ENCODE data around the gene DPP6.

Gene DPP6

DNA sequence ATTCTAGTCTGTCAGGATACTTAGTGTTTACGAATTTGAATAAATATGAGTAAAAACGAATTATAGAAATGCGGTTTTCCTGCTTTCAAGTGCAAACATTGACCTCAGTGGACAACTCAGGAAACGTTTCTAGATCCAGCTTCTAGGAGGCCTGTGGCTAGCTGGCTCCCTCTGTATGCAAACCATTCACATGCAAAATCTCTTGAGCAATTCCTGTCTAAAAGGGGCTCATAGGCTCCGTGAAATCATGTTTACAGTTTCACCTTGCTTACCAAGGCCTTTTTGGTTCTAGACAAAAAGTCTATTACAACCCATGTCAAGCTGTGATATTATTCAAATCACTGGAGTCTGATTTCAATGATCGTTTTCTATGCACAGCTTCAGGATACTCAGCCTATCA lies 364.5 kb downstream of the DPP6 start:
- DNase-seq, result no peak

DNA sequence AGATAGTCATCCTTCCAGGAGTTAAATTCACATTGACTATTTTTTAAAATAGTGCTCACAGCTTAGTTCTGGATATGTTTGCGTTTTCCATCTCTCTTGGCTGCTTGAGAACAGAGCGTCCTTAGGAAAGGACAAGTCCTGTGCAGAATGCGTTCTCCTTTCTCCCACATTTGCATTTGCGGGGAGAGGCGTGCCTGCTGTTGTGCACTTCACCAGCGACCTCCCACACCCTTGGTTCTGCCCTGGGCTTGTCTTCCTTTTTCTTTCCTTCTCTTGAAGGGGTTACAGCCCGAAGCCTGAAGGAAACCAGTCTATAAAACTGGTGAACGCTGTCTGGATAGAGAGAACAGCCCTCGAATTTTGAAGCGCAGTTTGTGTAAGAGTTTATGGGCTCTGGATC lies 367.1 kb downstream of the DPP6 start:
- no peak for DNase-seq

- DNase-seq, result no peak
Observed at GRCh38 chr7:154423231-154423630, 371.0 kb downstream of the DPP6 start.

DNA sequence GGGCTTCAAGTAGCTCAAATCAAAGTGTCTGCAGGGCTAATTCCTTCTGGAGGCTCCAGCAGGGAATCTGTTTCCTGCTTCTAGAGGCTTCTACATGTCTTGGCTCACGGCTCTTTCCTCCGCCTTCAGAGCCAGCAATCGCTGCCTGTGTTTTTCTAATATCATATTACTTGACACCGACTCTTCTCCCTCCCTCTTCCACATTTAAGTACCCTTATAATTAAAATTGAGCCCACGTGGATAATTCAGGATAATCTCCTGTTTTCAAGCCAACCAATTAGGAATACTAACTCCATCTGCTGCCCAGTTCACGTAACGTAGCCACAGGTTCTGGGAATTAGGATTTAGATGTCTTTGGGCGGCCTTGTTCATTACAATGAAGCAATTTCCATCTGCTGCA lies 372.2 kb downstream of the DPP6 start:
- no peak for DNase-seq

DNA sequence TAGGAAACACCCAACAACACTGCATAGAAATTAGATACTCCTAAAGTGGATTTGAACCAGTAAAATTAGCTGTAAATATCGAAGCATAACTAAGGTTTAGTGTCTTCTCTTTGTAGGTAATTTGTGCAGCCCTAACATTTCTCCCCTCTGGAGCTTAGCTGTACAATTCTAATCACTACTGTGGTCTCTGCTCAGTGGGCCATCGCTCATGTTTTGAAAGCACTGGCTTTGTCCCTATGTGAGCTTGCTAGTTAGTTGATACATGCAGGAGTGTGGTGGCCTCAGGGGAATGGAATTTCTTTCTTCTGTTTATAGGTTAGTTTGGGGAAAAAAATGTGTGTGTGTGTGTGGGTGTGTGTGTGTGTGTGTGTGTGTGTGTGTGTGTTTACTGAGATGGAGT lies 373.1 kb downstream of the DPP6 start:
- no peak for DNase-seq

- DNase-seq, result no peak
Observed at GRCh38 chr7:154426778-154427177, 374.6 kb downstream of the DPP6 start.

- no peak for DNase-seq
Observed at GRCh38 chr7:154427533-154427932, 375.3 kb downstream of the DPP6 start.

DNA sequence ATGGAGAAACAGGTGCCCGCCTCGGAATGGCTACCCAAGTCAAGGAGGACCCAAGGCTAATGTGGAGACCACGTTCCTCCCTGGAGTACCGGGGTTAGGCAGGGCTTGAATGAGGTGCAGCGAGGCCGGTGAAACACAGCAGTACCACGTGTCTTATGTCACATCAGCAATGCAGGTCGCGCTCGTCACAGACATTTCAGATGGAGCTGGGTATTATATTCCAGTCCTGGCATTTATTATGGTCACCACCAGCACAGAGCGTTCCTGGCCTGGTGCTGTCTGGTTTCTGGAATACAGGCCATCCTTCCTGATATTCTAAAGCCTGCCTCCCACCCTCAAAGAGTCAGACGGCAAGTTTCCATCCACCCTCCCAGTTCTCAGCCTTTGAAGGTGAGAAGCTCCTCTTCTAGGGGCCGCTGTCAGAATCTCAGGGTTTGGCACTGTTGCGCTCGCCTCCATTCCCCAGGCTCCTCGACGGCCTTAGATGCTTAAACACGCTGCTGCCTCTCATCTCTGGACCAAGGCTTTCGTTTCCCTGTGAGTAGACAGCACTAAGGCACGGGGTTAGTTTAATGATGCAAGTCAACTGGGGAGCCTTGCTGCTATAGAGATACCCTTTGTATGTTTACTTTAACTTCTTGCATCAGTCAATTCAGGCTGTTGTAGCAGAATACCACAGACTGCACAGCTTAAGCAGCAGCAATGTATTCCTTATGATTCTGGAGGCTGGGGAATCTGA lies 377.6 kb downstream of the DPP6 start:
- DNase-seq, result no peak

DNA sequence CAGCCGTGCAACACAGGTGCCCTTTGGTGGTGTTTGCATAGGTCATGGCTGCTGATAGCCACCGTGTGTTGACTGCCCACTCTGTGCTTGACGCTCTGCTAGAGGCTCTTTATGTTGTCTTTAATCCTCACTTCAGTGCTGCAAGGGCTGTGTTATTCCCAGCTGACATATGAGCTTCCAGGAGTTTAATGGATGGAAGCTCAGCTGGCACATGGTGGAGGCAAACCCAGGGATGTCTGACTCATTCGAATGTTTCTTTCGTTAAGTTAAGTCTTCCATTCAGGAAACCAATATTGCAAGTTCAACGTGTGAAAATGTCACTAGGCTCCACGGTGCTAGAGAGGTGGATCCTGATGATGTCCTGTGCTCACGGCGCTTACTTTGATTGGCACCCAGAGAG lies 378.4 kb downstream of the DPP6 start:
- DNase-seq, result no peak

- no peak for DNase-seq
Observed at GRCh38 chr7:154431045-154431444, 378.8 kb downstream of the DPP6 start.

- DNase-seq, result no peak
Observed at GRCh38 chr7:154433632-154434598, 381.7 kb downstream of the DPP6 start.

- no peak for DNase-seq
Observed at GRCh38 chr7:154436560-154436959, 384.4 kb downstream of the DPP6 start.

- DNase-seq, result no peak
Observed at GRCh38 chr7:154437234-154437633, 385.0 kb downstream of the DPP6 start.

GRCh38 chr7:154438571-154439367 lies 386.6 kb downstream of the DPP6 start:
- DNase-seq, result no peak

DNA sequence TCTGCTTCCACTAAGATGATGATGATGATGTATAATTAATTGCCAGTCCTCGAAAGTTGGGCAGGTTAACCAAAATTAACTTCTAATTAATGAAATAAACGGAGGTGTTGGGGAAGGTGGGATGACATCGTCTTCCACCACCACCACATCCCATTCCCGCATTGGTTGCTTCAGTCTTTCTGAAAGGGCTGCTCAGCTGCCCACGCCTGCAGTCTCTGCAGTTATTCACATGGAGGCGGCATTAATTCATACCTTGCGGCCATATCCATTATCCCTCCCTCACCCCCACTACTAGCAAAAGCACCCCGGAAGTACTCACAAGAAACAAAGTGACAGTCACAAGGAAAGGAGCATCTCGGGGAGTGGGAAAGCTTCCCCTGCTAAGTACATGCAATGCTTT lies 387.9 kb downstream of the DPP6 start:
- DNase-seq, result no peak

DNA sequence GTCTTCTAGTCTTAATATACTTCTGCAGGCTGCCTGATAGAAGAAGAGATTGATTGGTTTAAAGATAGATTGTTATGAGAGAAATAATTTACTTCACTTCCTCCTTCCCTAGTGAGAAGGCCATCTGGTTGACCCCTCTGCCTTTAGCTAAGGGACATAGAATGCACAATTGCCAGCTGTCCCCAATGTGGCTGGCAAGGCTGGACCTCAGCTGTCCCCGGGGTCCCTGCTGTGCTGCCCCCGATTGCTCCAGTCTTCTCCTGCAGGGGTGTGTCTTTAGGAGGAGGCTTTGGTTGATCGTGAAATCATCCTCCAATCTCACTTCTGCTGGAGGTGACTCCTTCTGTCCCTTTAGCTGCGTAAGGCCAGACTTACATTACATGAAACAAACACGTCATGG lies 388.5 kb downstream of the DPP6 start:
- no peak for DNase-seq

- DNase-seq, result no peak
Observed at GRCh38 chr7:154441811-154442210, 389.6 kb downstream of the DPP6 start.

- no peak for DNase-seq
Observed at GRCh38 chr7:154442939-154443338, 390.7 kb downstream of the DPP6 start.

- no peak for DNase-seq
Observed at GRCh38 chr7:154450451-154450850, 398.3 kb downstream of the DPP6 start.

- DNase-seq, result no peak
Observed at GRCh38 chr7:154451480-154452457, 399.6 kb downstream of the DPP6 start.

DNA sequence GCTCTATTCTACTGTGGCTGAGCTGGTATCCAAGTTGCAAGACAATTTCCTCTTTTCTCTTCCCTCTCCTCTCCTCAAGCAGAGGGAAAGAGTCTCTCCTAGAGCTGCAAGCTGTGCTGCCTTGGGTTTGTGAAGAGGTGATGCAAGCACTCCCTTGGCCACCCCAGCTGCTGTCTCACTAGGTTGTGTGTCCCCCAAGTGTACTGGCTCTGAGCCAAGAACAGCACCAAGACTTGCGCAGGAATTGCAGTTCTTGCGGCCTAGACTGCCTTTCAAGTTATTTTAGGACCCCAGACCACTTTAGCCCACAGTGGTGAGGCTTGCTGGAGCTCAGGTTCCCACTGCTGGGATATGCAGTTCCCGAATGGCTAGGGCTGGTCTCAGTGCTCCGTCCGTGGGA lies 411.6 kb downstream of the DPP6 start:
- no peak for DNase-seq

DNA sequence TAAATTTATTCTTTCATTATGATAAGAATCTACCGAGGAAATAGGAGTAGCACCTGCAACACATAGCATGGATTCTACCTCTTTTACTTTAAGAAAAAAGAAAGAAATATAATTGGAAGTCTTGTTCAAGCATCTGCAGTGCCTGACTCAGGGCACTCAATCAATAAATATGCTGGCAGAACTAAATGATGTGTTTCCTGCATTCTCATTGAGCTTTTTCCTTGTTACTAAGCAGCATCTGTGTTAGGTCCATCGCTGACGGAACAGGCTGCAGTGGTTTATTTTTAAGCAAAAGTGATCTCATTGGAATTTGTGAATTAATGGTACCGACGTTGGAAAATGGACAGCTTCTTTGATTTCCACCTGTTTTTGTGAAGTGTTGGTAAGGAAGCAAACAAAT lies 417.5 kb downstream of the DPP6 start:
- no peak for DNase-seq

Data from suppressor macrophage (primary cell).